Measurements from ENCODE around the gene WDR6. TPM values are rescaled to one million over a fixed set of nuclear protein-coding genes. Genes with fewer than 3 reads are reported as not detected.

WDR6 gene
- total and polyA plus RNA-seq, 8 donors = 51.6 to 184 (median 141) TPM

DNA sequence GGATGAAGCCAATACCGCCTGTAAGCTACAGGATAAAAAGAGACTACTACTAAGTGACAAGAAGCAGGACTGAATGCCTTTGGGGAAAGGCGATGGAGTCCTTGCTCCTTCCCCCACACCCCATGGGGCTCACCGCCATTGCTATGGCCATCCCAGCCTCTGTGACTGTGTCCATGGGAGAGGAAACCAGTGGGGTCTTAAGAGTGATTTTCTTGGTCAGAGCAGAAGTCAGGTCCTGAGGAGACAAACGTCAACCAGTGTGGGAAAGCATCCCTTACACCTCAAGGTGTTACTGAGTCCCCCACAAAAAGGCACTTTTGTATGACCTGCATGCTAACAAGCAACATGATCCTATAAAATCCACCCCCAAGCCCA lies 21.1 kb downstream of the WDR6 start:
- Histone ChIP-seq H3K27me3 (no peaks in the 10 kb centered on the region), H3K4me1 (peaks cover 15 to 62% (median 45%) of the 10 kb centered on the region in 4 donors), H3K27ac (peak overlapping the region in 4 of 5 donors; percentile 90 to 98 (median 96)), H3K36me3 (peaks cover 59 to 79% (median 76%) of the 10 kb centered on the region in 4 donors), H3K4me3 (peak overlapping the region; percentile 61 to 83 (median 74)), H3K9me3 (no peaks in the 10 kb centered on the region)
- WGBS, 5 donors = 67 to 84% (median 78%) methylated on average over 4 of the region's 4 CpGs
- intact Hi-C loops (cut with DNase I; ENCODE audit: low total_unique reads) = no loop called here
- TF ChIP-seq POLR2A (IDR thresholded peaks at IDR 0.05) (no peak), EP300 (IDR thresholded peaks at IDR 0.05) (no peak), POLR2AphosphoS5 (IDR thresholded peaks at IDR 0.05) (no peak)
- TF ChIP-seq, protein P1, sequence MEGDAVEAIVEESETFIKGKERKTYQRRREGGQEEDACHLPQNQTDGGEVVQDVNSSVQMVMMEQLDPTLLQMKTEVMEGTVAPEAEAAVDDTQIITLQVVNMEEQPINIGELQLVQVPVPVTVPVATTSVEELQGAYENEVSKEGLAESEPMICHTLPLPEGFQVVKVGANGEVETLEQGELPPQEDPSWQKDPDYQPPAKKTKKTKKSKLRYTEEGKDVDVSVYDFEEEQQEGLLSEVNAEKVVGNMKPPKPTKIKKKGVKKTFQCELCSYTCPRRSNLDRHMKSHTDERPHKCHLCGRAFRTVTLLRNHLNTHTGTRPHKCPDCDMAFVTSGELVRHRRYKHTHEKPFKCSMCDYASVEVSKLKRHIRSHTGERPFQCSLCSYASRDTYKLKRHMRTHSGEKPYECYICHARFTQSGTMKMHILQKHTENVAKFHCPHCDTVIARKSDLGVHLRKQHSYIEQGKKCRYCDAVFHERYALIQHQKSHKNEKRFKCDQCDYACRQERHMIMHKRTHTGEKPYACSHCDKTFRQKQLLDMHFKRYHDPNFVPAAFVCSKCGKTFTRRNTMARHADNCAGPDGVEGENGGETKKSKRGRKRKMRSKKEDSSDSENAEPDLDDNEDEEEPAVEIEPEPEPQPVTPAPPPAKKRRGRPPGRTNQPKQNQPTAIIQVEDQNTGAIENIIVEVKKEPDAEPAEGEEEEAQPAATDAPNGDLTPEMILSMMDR (IDR thresholded peaks at IDR 0.05) = no peak
- peak in 1 of 2 donors; percentile 4 for DNase-seq

DNA sequence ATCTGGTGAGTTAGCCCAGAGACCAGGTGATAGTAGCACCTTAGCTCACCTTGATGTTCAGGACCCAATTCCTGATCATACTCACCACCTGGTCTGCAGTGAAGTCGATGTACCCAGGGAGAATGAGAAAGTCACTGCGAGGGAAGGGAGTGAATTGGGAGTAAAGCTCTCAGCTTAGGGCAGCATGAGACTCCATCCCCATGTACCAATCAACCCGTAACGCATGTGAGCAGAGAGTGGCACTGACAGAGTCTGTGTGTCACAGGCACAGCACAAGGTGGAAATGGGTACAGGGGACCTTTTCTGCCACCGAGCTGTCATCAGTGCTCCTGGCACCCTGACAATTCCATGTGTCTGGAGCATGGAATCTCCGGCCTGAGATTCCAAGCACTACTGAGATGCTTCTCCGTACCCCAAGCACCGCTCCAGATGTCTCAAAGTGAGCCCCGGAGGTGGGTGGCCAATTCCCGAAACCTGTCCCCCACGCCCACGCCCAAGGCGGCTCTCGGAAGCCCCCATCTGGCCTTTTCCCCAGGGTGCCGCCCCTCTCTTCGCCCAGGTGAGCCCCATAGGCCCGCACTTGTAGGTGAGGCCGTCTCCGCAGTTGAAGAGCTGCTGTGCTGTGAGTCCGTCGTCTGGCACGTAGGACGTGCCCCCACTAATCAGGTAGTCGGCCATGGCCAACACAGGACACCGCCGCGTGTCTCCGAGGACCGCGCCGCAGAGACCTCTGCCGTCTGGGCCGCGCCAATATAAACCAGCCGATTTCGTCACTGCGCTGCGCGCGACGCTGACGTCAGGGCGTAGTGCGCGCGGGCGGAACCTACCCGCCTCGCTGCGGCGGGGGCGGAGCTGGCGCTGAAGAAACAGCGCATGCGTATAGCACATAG lies 21.7 kb downstream of the WDR6 start, which contains the start of gene IMPDH2:
IMPDH2 (minus strand) TSS at position 726 of the 890 bp plus-strand sequence; CDS start at position 678, 48 bp downstream.
- TF ChIP-seq POLR2A (IDR thresholded peaks at IDR 0.05) (peak in 2 of 4 donors; percentile 83 to 90), EP300 (IDR thresholded peaks at IDR 0.05) (no peak), POLR2AphosphoS5 (IDR thresholded peaks at IDR 0.05) (peak; percentile 98 to 100 (median 99))
- TF ChIP-seq, protein P1 (IDR thresholded peaks at IDR 0.05) = peak in 1 of 7 experiments; percentile 15
- peak; percentile 96 to 98 for DNase-seq
- 1 to 3% (median 1%) methylated on average over 15 to 55 of the region's 55 CpGs for WGBS, 5 donors
- intact Hi-C loops (cut with DNase I; ENCODE audit: low total_unique reads) = no loop called here
- peak within 1 kb of the TSS; percentile 61 to 83 (median 74) for H3K4me3 ChIP-seq
- no peaks in the 10 kb centered on the region for H3K27me3 ChIP-seq
- H3K9me3 ChIP-seq = no peaks in the 10 kb centered on the region
- H3K36me3 ChIP-seq = peaks cover 57 to 79% (median 76%) of the 10 kb centered on the region in 4 donors
- H3K4me1 ChIP-seq = peaks cover 12 to 56% (median 38%) of the 10 kb centered on the region in 4 donors
- peak within 1 kb of the TSS; percentile 89 to 98 (median 95) for H3K27ac ChIP-seq

DNA sequence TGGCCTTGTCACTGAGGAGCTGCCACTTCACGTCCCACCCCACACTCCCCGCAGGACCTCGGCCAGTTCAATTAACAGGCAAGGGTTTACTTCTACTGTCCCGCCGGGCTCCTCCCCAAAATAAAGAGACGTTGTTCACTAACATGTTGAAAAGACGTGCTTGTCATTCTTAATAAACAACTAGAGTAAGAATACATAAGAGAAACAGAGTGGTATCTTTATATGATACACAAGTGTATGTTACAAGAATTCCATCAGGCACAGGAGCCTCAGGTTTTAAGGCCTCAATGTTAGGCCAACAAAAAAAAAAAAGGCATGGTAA lies 22.3 kb downstream of the WDR6 start:
- no peak for TF ChIP-seq POLR2A (IDR thresholded peaks at IDR 0.05)
- no peak for TF ChIP-seq EP300 (IDR thresholded peaks at IDR 0.05)
- TF ChIP-seq, protein P1 (IDR thresholded peaks at IDR 0.05) = no peak
- TF ChIP-seq POLR2AphosphoS5 (IDR thresholded peaks at IDR 0.05) = no peak
- peak overlapping the region; percentile 89 to 98 (median 95) for H3K27ac ChIP-seq
- H3K4me3 ChIP-seq = peak overlapping the region; percentile 61 to 83 (median 74)
- intact Hi-C loops (cut with DNase I; ENCODE audit: low total_unique reads) = no loop called here
- H3K4me1 ChIP-seq = peaks cover 12 to 50% (median 34%) of the 10 kb centered on the region in 4 donors
- peaks cover 55 to 79% (median 76%) of the 10 kb centered on the region in 4 donors for H3K36me3 ChIP-seq
- no peak for DNase-seq
- no peaks in the 10 kb centered on the region for H3K9me3 ChIP-seq
- WGBS, 5 donors = 0 to 2% (median 1%) methylated on average over 6 to 7 of the region's 7 CpGs
- no peaks in the 10 kb centered on the region for H3K27me3 ChIP-seq

DNA sequence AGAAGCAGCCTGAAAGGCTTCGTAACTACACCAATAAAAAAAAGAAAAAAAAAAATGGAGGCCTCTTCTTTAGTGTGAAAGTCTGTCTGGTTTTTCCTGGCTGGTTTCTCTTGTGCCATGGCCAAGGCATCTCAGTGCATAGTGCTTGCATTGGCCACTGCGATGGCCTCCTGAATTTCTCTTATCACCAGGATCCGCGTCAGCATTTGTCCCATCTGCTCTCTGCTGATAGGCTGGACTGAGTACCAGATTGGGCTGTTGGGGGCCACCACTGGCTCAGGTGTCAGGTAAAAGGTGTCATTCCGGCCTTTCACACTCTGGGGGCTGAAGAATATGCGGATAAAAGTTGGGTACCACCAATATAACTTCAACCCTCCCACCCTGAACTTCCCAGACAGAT lies 23.1 kb downstream of the WDR6 start:
- Histone ChIP-seq H3K4me1 (peaks cover 12 to 42% (median 26%) of the 10 kb centered on the region in 4 donors), H3K27me3 (no peaks in the 10 kb centered on the region), H3K36me3 (peaks cover 54 to 79% (median 76%) of the 10 kb centered on the region in 4 donors), H3K4me3 (no peak overlapping the region), H3K9me3 (no peaks in the 10 kb centered on the region), H3K27ac (peak overlapping the region in 2 of 5 donors; percentile 97 to 98)
- intact Hi-C loops (cut with DNase I; ENCODE audit: low total_unique reads) = no loop called here
- peak in 1 of 2 donors; percentile 16 for DNase-seq
- WGBS, 5 donors = 85 to 90% (median 85%) methylated on average over 6 of the region's 6 CpGs
- TF ChIP-seq EP300 (IDR thresholded peaks at IDR 0.05) (no peak), POLR2A (IDR thresholded peaks at IDR 0.05) (no peak), POLR2AphosphoS5 (IDR thresholded peaks at IDR 0.05) (no peak)
- TF ChIP-seq, protein P1 (IDR thresholded peaks at IDR 0.05) = no peak

Measured in stomach (tissue), 9 donors.